Heart right ventricle (tissue), 16 donors: ENCODE data around the gene PLCG1. TPM values are rescaled to one million over a fixed set of nuclear protein-coding genes. Genes with fewer than 3 reads are reported as not detected.

Source experiments
- ATAC-seq, 8 donors: fragments of 200-7000 bp; cut with Tn5 transposase; one replicate each; pipeline ENCODE4 v1.9.1; 2020; ENCODE audit warnings: mild to moderate bottlenecking in 8 of 8, moderate library complexity in 8 of 8, moderate number of reproducible peaks in 1 of 8
- DNase-seq, 2 donors: peaks; one replicate each; pipeline ENCODE4 v3.0.0-alpha.2; 2020
- H3K27ac ChIP-seq, 10 donors: fragments of 200-600 bp; sonication (generic) in 2 of 10; one replicate each; pipeline versions ENCODE4 v1.5.0 to v1.8.0; 2020 to 2022; ENCODE audit warnings: mild to moderate bottlenecking in 3 of 10
- H3K27me3 ChIP-seq, 7 donors: fragments of 200-600 bp; one replicate each; pipeline ENCODE4 v1.8.0; 2021 to 2022; ENCODE audit warnings: mild to moderate bottlenecking in 2 of 7
- H3K36me3 ChIP-seq, 9 donors: fragments of 200-600 bp; sonication (generic) in 1 of 9; one replicate each; pipeline versions ENCODE4 v1.5.0 to v1.8.0; 2020 to 2022; ENCODE audit warnings: mild to moderate bottlenecking in 2 of 9
- H3K4me1 ChIP-seq, 9 donors: fragments of 200-600 bp; sonication (generic) in 1 of 9; one replicate each; pipeline versions ENCODE4 v1.5.0 to v1.8.0; 2020 to 2022; ENCODE audit warnings: mild to moderate bottlenecking in 4 of 9
- H3K4me3 ChIP-seq, 10 donors: fragments of 200-600 bp; sonication (generic) in 2 of 10; one replicate each; pipeline versions ENCODE4 v1.5.0 to v1.8.0; 2020 to 2022; ENCODE audit warnings: mild to moderate bottlenecking in 7 of 10, moderate library complexity in 2 of 10
- H3K9me3 ChIP-seq, 11 donors: fragments of 200-600 bp in 10 of 11; sonication (generic) in 2 of 11; one replicate each; pipeline versions ENCODE4 v1.5.0 to v1.8.0; 2013 to 2022; ENCODE audit warnings: mild to moderate bottlenecking in 2 of 11, control low read depth in 1 of 11, moderate library complexity in 1 of 11
- CTCF ChIP-seq, 9 donors: fragments of 200-600 bp; sonication (generic) in 2 of 9; IDR thresholded peaks; one replicate each; pipeline versions ENCODE4 v1.5.0 to v1.8.0; 2021 to 2022; ENCODE audit warnings: antibody characterized with exemption in 9 of 9, mild to moderate bottlenecking in 5 of 9, moderate library complexity in 1 of 9
- WGBS, 2 donors: extraction: QIAGEN DNeasy Blood & Tissue Kit; methylation state at CpG; one replicate each; pipeline ENCODE4 v1.1.7; 2013; ENCODE audit warnings: inconsistent platforms in 1 of 2; 5-methylcytosine and 5-hydroxymethylcytosine counted together
- intact Hi-C, 10 donors: fragments of 100-400 bp; cut with DNase I; formaldehyde crosslinking; loops; one replicate each; pipeline versions ENCODE4 v1.11.1 to v1.14.2; 2022
- polyA plus RNA-seq, 2 donors: library from polyadenylated mRNA; stranded (reverse); fragments of 200-250 nt; gene quantifications; one replicate each; pipeline ENCODE4 v1.2.3, GENCODE V29; 2013
- total RNA-seq, 10 donors: library from RNA; stranded (reverse); fragmentation: NEBNext Ultra II Directional in 3 of 10; extraction: Animal tissue kit (Norgen Biotek cat#: 25700) in 3 of 10; gene quantifications; one replicate each; pipeline versions ENCODE4 v1.2.1 to v1.2.4, GENCODE V29; 2021 to 2023
- donor health status: Arrhythmogenic right ventricular cardiomyopathy.
- donor health status: ischemic (EF 13 %, LVEDD 7.1; RV severe dilation, severe dysfunction).
- donor health status: healthy with polysubstance abuse.
- donor health status: DM: no; HTN: yes; CAD: no.
- donor health status: DM: no; HTN: no; CAD: no.
- donor health status: ischemic (EF 25% LVEDD 6.9; RV normal size, moderate dysfunction).
- donor health status: ischemic (EF 25% LVEDD 5.7; RV mildly dilated, moderate dysfunction).
- donor health status: healthy.
- donor health status: DM: yes; HTN: yes; CAD: no.
- donor health status: Ischemic cardiomyopathy.
- donor health status: ischemic (EF 35%, LVEDD 5.7; RV mildly dilated, moderate dysfunction).
- donor health status: nonischemic (EF 11% LVEDD 7.7; RV severe dilation, severe dysfunction).
- donor health status: DM: yes; HTN: yes; CAD: no.
- donor health status: PGD.
- donor health status: ischemic (EF 29% LVEDD 5.4; RV normal size, mild dysfunction).
- donor health status: nonischemic (EF 23%, LVEDD 6.1; RV moderate dilation, normal function).

Gene PLCG1
- total and polyA plus RNA-seq, 12 donors: 36.6 to 81.7 (median 47.9) TPM

- H3K4me3 ChIP-seq: peak overlapping the region; percentile 71 to 99 (median 94)
- WGBS, 2 donors: 48 to 60% methylated on average over 5 of the region's 5 CpGs
- ATAC-seq: no peak
- no peak for TF ChIP-seq CTCF (IDR thresholded peaks at IDR 0.05)
- H3K9me3 ChIP-seq: no peaks in the 10 kb centered on the region
- H3K27me3 ChIP-seq: peaks cover 0 to 9% (median 0%) of the 10 kb centered on the region in 7 donors
- intact Hi-C loops: loop anchor here in 6 of 10 donors (5.0 to 10.0 kb wide), 8 partner anchors 33 to 275 kb away; partner anchors contain the start of gene LPIN3 (in 2 of the 6)
- H3K36me3 ChIP-seq: peaks cover 0 to 8% (median 0%) of the 10 kb centered on the region in 9 donors
- no peak for DNase-seq
- H3K27ac ChIP-seq: peak overlapping the region; percentile 90 to 100 (median 98)
- H3K4me1 ChIP-seq: peaks cover 24 to 83% (median 75%) of the 10 kb centered on the region in 9 donors
These were observed 2.1 kb downstream of the PLCG1 start for GRCh38 chr20:41139227-41140093.

GRCh38 chr20:41140226-41141133, 3.1 kb downstream of the PLCG1 start:
- Histone ChIP-seq H3K27me3 (peaks cover 0 to 9% (median 0%) of the 10 kb centered on the region in 7 donors), H3K9me3 (no peaks in the 10 kb centered on the region), H3K4me1 (peaks cover 31 to 90% (median 80%) of the 10 kb centered on the region in 9 donors), H3K27ac (peak overlapping the region; percentile 72 to 100 (median 97)), H3K36me3 (peaks cover 0 to 12% (median 0%) of the 10 kb centered on the region in 9 donors), H3K4me3 (peak overlapping the region in 8 of 10 donors; percentile 0 to 97 (median 94))
- ATAC-seq (no peak), DNase-seq (no peak)
- WGBS, 2 donors: 51 to 61% methylated on average over 10 of the region's 10 CpGs
- no peak for TF ChIP-seq CTCF (IDR thresholded peaks at IDR 0.05)
- intact Hi-C loops: no loop called here

GRCh38 chr20:41141153-41141815, 3.9 kb downstream of the PLCG1 start:
- no peak for TF ChIP-seq CTCF (IDR thresholded peaks at IDR 0.05)
- Histone ChIP-seq H3K4me3 (peak overlapping the region in 8 of 10 donors; percentile 0 to 97 (median 6)), H3K36me3 (peaks cover 0 to 12% (median 0%) of the 10 kb centered on the region in 9 donors), H3K27ac (peak overlapping the region; percentile 72 to 100 (median 97)), H3K9me3 (no peaks in the 10 kb centered on the region), H3K4me1 (peaks cover 36 to 90% (median 80%) of the 10 kb centered on the region in 9 donors), H3K27me3 (peaks cover 0 to 9% (median 0%) of the 10 kb centered on the region in 7 donors)
- peak; percentile 60 to 77 for DNase-seq
- WGBS, 2 donors: 40 to 42% methylated on average over 8 of the region's 8 CpGs
- intact Hi-C loops: no loop called here
- ATAC-seq: peak; percentile 6 to 43 (median 19)
